Neural progenitor cell (in vitro differentiated cells): ENCODE data around the gene GPRASP2.

Experiments
- CTCF ChIP-seq: fragments of 200-600 bp; sonication (generic); IDR thresholded peaks from 2 replicates; pipeline ENCODE4 v1.5.1; 2017; ENCODE audit warnings: antibody characterized with exemption, mild to moderate bottlenecking
- EZH2 ChIP-seq: fragments of 200-600 bp; sonication (generic); IDR thresholded peaks from 2 replicates; pipeline ENCODE4 v1.6.1; 2017; ENCODE audit warnings: antibody characterized with exemption, mild to moderate bottlenecking, moderate library complexity

GRCh38 chrX:102739657-102740056, 27.4 kb downstream of the GPRASP2 start:
- no peak for TF ChIP-seq CTCF
- TF ChIP-seq EZH2 = no peak
